Heart left ventricle (tissue), 13 donors: ENCODE measurements around the gene INSYN1.

ENCODE experiments used
- POLR2A ChIP-seq, 2 donors: fragments of 450-650 bp; IDR thresholded peaks; one replicate each; pipeline ENCODE4 v1.6.1; 2017; ENCODE audit warnings: antibody characterized with exemption in 2 of 2, mild to moderate bottlenecking in 2 of 2, moderate library complexity in 2 of 2
- TF ChIP-seq, protein P1 (sequence below), 12 donors: fragments of 200-600 bp; sonication (generic) in 4 of 12; IDR thresholded peaks; one replicate each; pipeline versions ENCODE4 v1.5.0 to v1.8.0; 2018 to 2022; ENCODE audit warnings: antibody characterized with exemption in 12 of 12, mild to moderate bottlenecking in 5 of 12
- donor health status: ischemic (EF 13 %, LVEDD 7.1; RV severe dilation, severe dysfunction).
- donor health status: DM: no; HTN: yes; CAD: no.
- donor health status: DM: no; HTN: no; CAD: no.
- donor health status: ischemic (EF 25% LVEDD 6.9; RV normal size, moderate dysfunction).
- donor health status: ischemic (EF 25% LVEDD 5.7; RV mildly dilated, moderate dysfunction).
- donor health status: ischemic (EF 35%, LVEDD 5.7; RV mildly dilated, moderate dysfunction).
- donor health status: nonischemic (EF 11% LVEDD 7.7; RV severe dilation, severe dysfunction).
- donor health status: DM: yes; HTN: yes; CAD: no.
- donor health status: PGD.
- donor health status: ischemic (EF 29% LVEDD 5.4; RV normal size, mild dysfunction).
- donor health status: nonischemic (EF 23%, LVEDD 6.1; RV moderate dilation, normal function).

DNA sequence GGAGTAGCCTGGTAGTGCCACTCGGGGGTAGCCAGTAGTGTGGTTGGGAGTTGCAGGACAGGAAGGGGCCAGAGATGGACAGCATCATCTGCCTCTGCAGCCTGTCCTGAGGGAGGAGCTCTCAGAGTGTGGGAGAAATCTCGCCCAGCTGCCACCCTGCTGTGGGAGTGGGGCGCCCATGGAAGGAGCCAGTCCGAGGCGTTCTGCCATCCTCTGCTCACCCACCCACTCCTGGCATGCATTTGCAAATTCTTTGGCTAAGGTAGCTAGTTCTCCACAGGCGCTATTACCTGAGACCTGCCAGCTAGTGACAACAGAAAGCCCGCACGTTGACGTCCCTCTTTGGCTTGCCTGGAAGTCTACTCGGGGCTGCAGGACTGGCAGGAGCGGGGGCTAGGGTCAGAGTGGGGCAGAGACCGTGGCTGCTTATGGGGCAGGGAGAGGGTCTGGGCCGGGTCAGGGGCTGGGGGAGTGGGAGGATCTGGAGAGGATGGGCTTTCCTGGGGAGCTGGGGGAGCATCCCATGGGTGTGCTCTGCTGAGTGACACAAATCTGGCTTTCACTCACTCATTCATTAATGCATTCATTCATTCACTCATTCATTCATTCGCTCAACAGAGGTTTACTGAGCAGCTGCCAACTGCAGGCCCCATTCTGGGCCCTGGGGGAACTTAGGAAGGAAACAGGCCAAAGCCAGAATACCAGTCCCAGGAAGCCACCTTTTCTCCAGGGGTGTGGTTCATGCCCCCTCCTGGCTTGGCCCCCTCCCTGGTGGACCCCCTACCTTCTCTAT lies 44.4 kb upstream of the INSYN1 start:
- TF ChIP-seq, protein P1, sequence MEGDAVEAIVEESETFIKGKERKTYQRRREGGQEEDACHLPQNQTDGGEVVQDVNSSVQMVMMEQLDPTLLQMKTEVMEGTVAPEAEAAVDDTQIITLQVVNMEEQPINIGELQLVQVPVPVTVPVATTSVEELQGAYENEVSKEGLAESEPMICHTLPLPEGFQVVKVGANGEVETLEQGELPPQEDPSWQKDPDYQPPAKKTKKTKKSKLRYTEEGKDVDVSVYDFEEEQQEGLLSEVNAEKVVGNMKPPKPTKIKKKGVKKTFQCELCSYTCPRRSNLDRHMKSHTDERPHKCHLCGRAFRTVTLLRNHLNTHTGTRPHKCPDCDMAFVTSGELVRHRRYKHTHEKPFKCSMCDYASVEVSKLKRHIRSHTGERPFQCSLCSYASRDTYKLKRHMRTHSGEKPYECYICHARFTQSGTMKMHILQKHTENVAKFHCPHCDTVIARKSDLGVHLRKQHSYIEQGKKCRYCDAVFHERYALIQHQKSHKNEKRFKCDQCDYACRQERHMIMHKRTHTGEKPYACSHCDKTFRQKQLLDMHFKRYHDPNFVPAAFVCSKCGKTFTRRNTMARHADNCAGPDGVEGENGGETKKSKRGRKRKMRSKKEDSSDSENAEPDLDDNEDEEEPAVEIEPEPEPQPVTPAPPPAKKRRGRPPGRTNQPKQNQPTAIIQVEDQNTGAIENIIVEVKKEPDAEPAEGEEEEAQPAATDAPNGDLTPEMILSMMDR (IDR thresholded peaks at IDR 0.05): no peak
- no peak for TF ChIP-seq POLR2A (IDR thresholded peaks at IDR 0.05)
